LNCaP clone FGC (cell line): Measurements from ENCODE around the gene ISY1.

Experiments used
- DNase-seq: peaks from one replicate; pipeline ENCODE4 v3.0.0-alpha.2; 2011; ENCODE audit warnings: low read depth
- H3K4me3 ChIP-seq: 2 replicates; pipeline ENCODE4 v1.5.1; 2011; ENCODE audit warnings: mild to moderate bottlenecking, low read depth, low read length, control low read depth
- CTCF ChIP-seq: IDR thresholded peaks from 2 replicates; pipeline ENCODE4 v1.5.1; 2012; ENCODE audit warnings: mild to moderate bottlenecking; ENCODE audit not compliant: control insufficient read depth, insufficient read depth; ENCODE audit errors: extremely low read depth

The ISY1 gene

DNA sequence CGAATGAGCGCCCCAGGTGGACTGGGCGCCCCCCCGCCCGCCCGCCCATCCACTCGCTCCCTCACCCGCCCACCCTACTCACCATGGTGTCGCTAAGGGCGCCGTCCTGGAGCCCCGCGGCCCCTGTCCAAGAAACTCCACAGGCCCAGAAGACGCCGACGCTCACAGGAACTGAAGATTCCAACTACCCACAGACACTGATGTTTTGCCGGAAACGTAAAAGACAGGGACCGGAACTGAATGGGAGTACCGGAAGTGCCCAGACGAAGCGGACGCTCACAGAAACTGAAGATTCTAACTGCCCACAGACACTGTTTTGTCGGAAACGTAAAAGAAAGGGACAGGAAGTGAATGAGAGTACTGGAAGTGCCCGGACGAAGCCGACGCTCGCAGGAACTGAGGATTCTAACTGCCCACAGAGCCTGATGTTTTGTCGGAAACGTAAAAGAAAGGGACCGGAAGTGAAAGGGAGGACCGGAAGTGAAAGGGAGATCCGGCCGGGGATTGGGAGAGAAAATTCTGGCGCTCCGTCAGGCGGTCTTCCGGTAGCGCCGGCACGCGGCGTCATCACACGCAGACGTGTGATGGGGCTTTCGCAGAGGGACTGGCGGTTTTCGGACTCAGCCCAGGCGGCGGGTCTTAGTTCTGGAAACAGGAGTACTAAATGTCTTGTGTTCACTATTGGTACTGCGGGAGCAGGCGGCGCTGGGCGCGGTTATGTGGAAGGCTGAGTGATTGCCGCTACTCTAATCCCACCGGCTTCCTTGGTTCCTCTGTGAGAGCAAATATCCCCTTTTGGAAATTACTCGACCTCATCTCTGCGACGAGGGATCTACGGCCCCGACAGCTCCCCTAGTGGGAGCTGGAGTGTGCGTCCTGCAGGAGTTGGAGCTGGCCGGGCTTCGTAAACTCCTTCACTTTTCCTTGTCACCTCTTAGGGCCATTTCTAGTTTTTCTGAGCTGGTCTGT is at the start of gene ISY1:
ISY1 (minus strand) TSS at position 173 of the 969 bp plus-strand sequence; CDS start at position 85, 88 bp downstream.
- peak; percentile 91 for DNase-seq
- H3K4me3 ChIP-seq: peak within 1 kb of the TSS; percentile 90
- TF ChIP-seq CTCF: peak; percentile 76

DNA sequence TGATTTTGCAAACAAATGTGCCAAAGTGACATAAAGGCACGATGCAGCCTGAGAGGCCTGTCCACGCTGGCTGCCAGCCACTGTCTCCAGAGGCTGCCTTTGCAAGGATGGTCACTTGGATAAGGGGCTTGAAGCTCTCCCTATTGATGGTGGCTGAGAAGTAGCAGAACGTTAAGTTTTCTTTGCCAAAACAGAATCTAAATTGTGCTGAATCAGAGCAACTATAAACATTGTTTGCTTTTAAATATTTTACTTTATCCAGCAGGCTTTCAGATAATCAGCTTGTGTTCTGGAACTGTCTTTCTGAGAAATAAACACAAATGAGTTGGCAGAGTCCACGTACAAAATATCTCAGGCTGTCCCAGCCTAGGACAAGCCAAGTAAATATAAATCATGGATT is 46.6 kb upstream of the ISY1 start:
- TF ChIP-seq CTCF: no peak
- no peak overlapping the region for H3K4me3 ChIP-seq
- DNase-seq: no peak

- peak; percentile 92 for DNase-seq
- TF ChIP-seq CTCF: no peak
- H3K4me3 ChIP-seq: no peak overlapping the region
Measured at GRCh38 chr3:129205109-129205832, 44.4 kb upstream of the ISY1 start.

GRCh38 chr3:129204473-129204872 is 43.6 kb upstream of the ISY1 start:
- DNase-seq: no peak
- no peak for TF ChIP-seq CTCF
- H3K4me3 ChIP-seq: no peak overlapping the region

DNA sequence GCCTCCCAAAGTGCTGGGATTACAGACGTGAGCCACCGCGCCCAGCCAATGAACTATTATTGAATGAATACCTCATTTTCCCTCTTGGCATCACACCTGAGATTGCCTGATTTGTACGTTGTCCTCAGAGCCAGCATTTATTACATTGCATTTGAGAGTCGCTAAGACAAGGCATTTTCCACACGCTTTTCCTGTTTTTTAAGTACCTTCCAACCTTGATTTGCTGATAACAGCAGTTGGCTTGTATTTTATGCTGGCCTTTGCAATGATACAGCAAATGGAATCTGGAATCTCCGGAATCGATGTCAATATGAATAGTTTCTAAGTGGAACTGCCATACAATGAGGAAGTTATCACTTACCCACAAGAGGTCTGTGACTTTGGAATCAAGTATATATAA is 38.5 kb upstream of the ISY1 start:
- H3K4me3 ChIP-seq: no peak overlapping the region
- DNase-seq: no peak
- no peak for TF ChIP-seq CTCF

- DNase-seq: peak; percentile 78
- H3K4me3 ChIP-seq: no peak overlapping the region
- TF ChIP-seq CTCF: no peak
Measured at GRCh38 chr3:129197321-129197720, 36.5 kb upstream of the ISY1 start.
